Upper lobe of right lung (tissue), 1 donor: Measurements from ENCODE around the gene KATNB1. TPM values are rescaled to one million over a fixed set of nuclear protein-coding genes. Genes with fewer than 3 reads are reported as not detected.
"Not testable (repeated sequence)": the region's sequence is repeated elsewhere in the genome, so short reads cannot be mapped to it uniquely, and the experiment has no call there.

ENCODE experiments used
- ATAC-seq: fragments of 200-7000 bp; cut with Tn5 transposase; one replicate; pipeline ENCODE4 v1.9.1; 2020; ENCODE audit warnings: mild to moderate bottlenecking, moderate library complexity
- DNase-seq: peaks from one replicate; pipeline ENCODE4 v3.0.0-alpha.2; 2020
- H3K27ac ChIP-seq: fragments of 200-600 bp; one replicate; pipeline ENCODE4 v1.8.0; 2022
- H3K27me3 ChIP-seq: fragments of 200-600 bp; one replicate; pipeline ENCODE4 v1.8.0; 2022; ENCODE audit warnings: mild to moderate bottlenecking
- H3K36me3 ChIP-seq: fragments of 200-600 bp; one replicate; pipeline ENCODE4 v1.8.0; 2022
- H3K4me1 ChIP-seq: fragments of 200-600 bp; one replicate; pipeline ENCODE4 v1.8.0; 2022
- H3K4me3 ChIP-seq: fragments of 200-600 bp; one replicate; pipeline ENCODE4 v1.8.0; 2022; ENCODE audit warnings: mild to moderate bottlenecking
- H3K9me3 ChIP-seq: fragments of 200-600 bp; one replicate; pipeline ENCODE4 v1.8.0; 2022
- CTCF ChIP-seq: fragments of 200-600 bp; IDR thresholded peaks from one replicate; pipeline ENCODE4 v1.8.0; 2022; ENCODE audit warnings: antibody characterized with exemption
- intact Hi-C: fragments of 100-400 bp; cut with DNase I; formaldehyde crosslinking; loops from one replicate; pipeline ENCODE4 v1.11.0; 2022
- total RNA-seq: library from RNA; stranded (reverse); fragmentation: NEBNext Ultra II Directional; extraction: Animal tissue kit (Norgen Biotek cat#: 25700); gene quantifications from one replicate; pipeline ENCODE4 v1.2.1, GENCODE V29; 2021
- donor health status: DM: no; HTN: yes; CAD: no; lungs with severe emphysema.

Gene KATNB1
- total RNA-seq, 1 donor from 2014 or later, result 16.6 TPM

- ATAC-seq (no peak), DNase-seq (no peak)
- Histone ChIP-seq H3K27me3 (no peaks in the 10 kb centered on the region), H3K36me3 (peaks cover 33% of the 10 kb centered on the region), H3K4me3 (no peak overlapping the region), H3K27ac (no peak overlapping the region), H3K4me1 (peaks cover 8% of the 10 kb centered on the region), H3K9me3 (no peaks in the 10 kb centered on the region)
- intact Hi-C loops, result no loop called here
- no peak for TF ChIP-seq CTCF
Observed at GRCh38 chr16:57781349-57781740, 45.8 kb downstream of the KATNB1 start.

- ATAC-seq, result no peak
- TF ChIP-seq CTCF, result no peak
- H3K9me3 ChIP-seq, result no peaks in the 10 kb centered on the region
- no peak overlapping the region for H3K27ac ChIP-seq
- peaks cover 14% of the 10 kb centered on the region for H3K4me1 ChIP-seq
- intact Hi-C loops, result no loop called here
- H3K36me3 ChIP-seq, result peaks cover 28% of the 10 kb centered on the region
- no peaks in the 10 kb centered on the region for H3K27me3 ChIP-seq
- H3K4me3 ChIP-seq, result no peak overlapping the region
- DNase-seq, result no peak
Observed at GRCh38 chr16:57781741-57782606, 46.4 kb downstream of the KATNB1 start.

GRCh38 chr16:57782607-57783055 lies 47.1 kb downstream of the KATNB1 start:
- H3K4me3 ChIP-seq, H3K27me3 ChIP-seq, ATAC-seq, H3K9me3 ChIP-seq, DNase-seq, intact Hi-C loops: not testable (repeated sequence)
- Histone ChIP-seq H3K4me1 (peaks cover 20% of the 10 kb centered on the region), H3K36me3 (peaks cover 28% of the 10 kb centered on the region), H3K27ac (peak overlapping the region; percentile 39)

- Histone ChIP-seq H3K4me3 (no peak overlapping the region), H3K27ac (peak overlapping the region; percentile 39), H3K4me1 (peaks cover 25% of the 10 kb centered on the region), H3K27me3 (no peaks in the 10 kb centered on the region), H3K36me3 (peaks cover 31% of the 10 kb centered on the region), H3K9me3 (no peaks in the 10 kb centered on the region)
- intact Hi-C loops, result no loop called here
- DNase-seq (no peak), ATAC-seq (no peak)
- no peak for TF ChIP-seq CTCF
Observed at GRCh38 chr16:57783116-57783515, 47.5 kb downstream of the KATNB1 start.

- no peak overlapping the region for H3K4me3 ChIP-seq
- ATAC-seq (no peak), DNase-seq (no peak)
- no peak overlapping the region for H3K27ac ChIP-seq
- H3K9me3 ChIP-seq, result no peaks in the 10 kb centered on the region
- H3K36me3 ChIP-seq, result peaks cover 39% of the 10 kb centered on the region
- intact Hi-C loops, result no loop called here
- no peaks in the 10 kb centered on the region for H3K27me3 ChIP-seq
- TF ChIP-seq CTCF, result no peak
- H3K4me1 ChIP-seq, result peaks cover 32% of the 10 kb centered on the region
Observed at GRCh38 chr16:57783883-57784282, 48.3 kb downstream of the KATNB1 start.

GRCh38 chr16:57784334-57784733 lies 48.8 kb downstream of the KATNB1 start:
- peaks cover 32% of the 10 kb centered on the region for H3K4me1 ChIP-seq
- DNase-seq (no peak), ATAC-seq (no peak)
- H3K9me3 ChIP-seq, result no peaks in the 10 kb centered on the region
- intact Hi-C loops, result no loop called here
- no peak overlapping the region for H3K27ac ChIP-seq
- no peak for TF ChIP-seq CTCF
- H3K36me3 ChIP-seq, result peaks cover 39% of the 10 kb centered on the region
- no peaks in the 10 kb centered on the region for H3K27me3 ChIP-seq
- no peak overlapping the region for H3K4me3 ChIP-seq
